ENCODE data around the gene RIPOR3. TPM values are rescaled to one million over a fixed set of nuclear protein-coding genes. Genes with fewer than 3 reads are reported as not detected.
"Not testable (repeated sequence)": the region's sequence is repeated elsewhere in the genome, so short reads cannot be mapped to it uniquely, and the experiment has no call there.

The RIPOR3 gene
- total and polyA plus RNA-seq, 2 experiments from 2014 or later = 3.0 to 4.8 TPM

DNA sequence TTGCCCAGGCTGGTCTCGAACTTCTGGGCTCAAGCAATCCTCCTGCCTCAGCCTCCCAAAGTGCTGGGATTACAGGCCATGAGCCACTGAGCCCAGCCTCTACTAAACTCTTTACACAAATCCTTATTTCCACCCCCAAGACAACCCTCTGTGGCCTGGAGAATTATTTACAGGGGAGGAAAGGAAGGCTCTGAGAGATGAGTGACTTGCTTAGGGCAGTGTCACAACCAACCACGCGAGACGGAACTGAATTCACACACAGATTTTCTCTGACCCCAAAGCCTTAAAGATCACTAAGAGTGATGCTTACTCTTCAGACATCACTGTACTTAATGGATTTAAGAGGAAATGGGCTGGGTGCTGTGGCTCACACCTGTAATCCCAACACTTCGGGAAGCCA, 86.2 kb downstream of the RIPOR3 start:
- Histone ChIP-seq H3K27me3 (no peaks in the 10 kb centered on the region), H3K4me3 (no peak overlapping the region), H3K36me3 (no peaks in the 10 kb centered on the region), H3K9me3 (ENCODE audit: low read depth) (no peaks in the 10 kb centered on the region), H3K4me1 (ENCODE audit: low read depth) (no peaks in the 10 kb centered on the region), H3K27ac (no peak overlapping the region)
- TF ChIP-seq, protein P1, sequence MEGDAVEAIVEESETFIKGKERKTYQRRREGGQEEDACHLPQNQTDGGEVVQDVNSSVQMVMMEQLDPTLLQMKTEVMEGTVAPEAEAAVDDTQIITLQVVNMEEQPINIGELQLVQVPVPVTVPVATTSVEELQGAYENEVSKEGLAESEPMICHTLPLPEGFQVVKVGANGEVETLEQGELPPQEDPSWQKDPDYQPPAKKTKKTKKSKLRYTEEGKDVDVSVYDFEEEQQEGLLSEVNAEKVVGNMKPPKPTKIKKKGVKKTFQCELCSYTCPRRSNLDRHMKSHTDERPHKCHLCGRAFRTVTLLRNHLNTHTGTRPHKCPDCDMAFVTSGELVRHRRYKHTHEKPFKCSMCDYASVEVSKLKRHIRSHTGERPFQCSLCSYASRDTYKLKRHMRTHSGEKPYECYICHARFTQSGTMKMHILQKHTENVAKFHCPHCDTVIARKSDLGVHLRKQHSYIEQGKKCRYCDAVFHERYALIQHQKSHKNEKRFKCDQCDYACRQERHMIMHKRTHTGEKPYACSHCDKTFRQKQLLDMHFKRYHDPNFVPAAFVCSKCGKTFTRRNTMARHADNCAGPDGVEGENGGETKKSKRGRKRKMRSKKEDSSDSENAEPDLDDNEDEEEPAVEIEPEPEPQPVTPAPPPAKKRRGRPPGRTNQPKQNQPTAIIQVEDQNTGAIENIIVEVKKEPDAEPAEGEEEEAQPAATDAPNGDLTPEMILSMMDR (IDR thresholded peaks at IDR 0.05; ENCODE audit: low read depth, low read length) = no peak
- DNase-seq (ENCODE audit: low read depth in 1 of 2, low spot score in 1 of 2) = no peak

DNA sequence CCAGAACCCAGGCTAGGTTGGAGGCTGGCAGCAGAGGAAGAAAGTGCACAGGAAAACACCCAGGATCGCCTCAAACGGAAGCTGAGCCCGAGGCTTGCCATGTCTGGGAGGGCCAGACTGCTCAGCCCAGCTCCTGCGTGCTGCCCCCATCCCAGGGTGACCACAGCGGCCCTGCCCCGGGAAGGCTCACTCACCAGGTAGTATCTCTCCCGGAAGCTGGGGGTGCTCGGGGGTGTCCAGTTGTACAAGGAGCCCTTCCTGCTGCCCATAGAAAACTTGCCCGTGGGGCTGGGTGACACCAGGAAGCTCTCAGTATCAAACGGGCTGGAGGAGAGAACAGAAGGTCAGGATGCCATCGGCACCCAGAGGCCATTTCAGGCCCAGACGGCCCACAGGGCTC, 86.9 kb downstream of the RIPOR3 start:
- TF ChIP-seq, protein P1 (IDR thresholded peaks at IDR 0.05; ENCODE audit: low read depth, low read length) = no peak
- DNase-seq (ENCODE audit: low read depth in 1 of 2, low spot score in 1 of 2) = no peak
- H3K36me3 ChIP-seq = no peaks in the 10 kb centered on the region
- no peak overlapping the region for H3K27ac ChIP-seq
- no peaks in the 10 kb centered on the region for H3K9me3 ChIP-seq (ENCODE audit: low read depth)
- H3K4me3 ChIP-seq = no peak overlapping the region
- H3K4me1 ChIP-seq (ENCODE audit: low read depth) = no peaks in the 10 kb centered on the region
- no peaks in the 10 kb centered on the region for H3K27me3 ChIP-seq

DNA sequence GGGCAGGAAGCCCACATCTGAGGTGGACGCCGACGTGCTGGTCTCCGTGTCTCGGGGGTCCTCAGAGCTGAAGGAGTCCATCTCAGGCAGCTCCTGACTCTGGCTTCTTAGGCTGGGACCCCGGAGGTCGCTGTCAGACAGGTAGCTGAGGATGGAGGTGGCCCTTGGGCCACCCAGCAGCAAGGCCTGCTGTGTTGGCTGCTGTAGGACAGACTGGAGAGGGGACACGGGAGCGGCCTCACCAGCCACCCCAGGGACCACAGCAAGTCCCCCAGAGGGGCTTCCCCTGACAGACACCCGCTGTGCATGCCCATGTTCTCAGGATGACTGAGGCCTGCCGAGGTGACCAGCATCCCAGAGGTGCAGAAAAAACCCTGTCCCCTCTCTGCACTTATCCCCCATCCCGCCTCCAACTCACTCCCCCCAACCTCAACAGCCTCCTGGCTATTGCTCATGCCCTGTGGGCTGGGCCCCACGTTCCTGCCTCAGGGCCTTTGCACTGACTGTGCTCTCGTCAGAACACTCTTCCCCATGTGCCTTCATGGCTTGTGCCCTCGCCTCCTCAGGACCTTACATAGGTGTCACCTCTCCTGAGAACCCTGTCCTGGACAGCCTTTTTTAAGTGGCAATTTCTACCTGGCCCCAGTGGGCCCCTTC, 88.8 kb downstream of the RIPOR3 start:
- no peak overlapping the region for H3K4me3 ChIP-seq
- TF ChIP-seq, protein P1 (IDR thresholded peaks at IDR 0.05; ENCODE audit: low read depth, low read length) = no peak
- H3K27me3 ChIP-seq = no peaks in the 10 kb centered on the region
- no peaks in the 10 kb centered on the region for H3K4me1 ChIP-seq (ENCODE audit: low read depth)
- no peak for DNase-seq (ENCODE audit: low read depth in 1 of 2, low spot score in 1 of 2)
- no peak overlapping the region for H3K27ac ChIP-seq
- H3K36me3 ChIP-seq = no peaks in the 10 kb centered on the region
- no peaks in the 10 kb centered on the region for H3K9me3 ChIP-seq (ENCODE audit: low read depth)

DNA sequence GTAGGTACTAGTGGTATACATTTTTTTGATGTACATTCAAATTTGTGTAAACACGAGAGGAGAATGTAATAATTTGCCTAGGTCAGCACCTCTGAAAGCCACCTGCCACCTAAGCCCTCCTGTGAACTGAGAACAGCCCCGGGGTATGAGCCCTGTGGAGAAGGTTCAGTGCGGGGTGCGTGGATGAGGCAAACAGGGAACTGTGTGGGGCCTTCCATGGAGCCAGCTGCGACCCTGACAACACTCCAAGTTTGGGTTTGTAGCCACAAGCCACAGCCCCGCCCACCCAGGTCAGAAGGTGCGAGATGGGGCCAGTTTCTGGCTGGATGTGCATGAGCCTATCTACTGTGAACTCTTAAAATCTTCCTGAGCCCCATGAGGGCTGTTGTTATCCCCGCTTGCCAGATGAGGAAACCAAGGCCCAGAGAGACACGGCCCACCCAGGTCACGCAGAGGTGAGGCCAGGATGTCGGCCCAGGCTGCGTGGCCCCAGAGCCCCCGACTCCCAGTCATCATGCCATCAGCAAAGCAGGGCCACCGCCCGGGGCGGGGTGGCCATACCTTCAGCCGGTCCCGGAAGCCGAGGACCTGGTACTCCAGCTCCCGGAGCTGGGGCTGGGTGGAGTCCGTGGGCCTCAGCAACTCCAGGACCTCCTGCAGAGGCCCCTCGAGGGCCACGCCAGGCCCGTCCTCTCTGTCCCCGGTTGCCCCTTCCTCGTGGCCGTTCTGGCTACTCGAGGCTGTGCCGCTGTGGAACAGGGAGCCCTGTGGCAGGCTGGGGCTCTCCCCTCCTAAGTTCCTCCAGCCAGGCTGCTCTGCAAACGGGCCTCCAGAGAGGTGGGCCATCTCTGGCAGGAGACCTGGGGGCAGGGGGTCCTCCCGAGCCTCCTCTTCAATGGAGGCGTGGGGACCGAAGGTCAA, 89.6 kb downstream of the RIPOR3 start:
- Histone ChIP-seq H3K9me3 (ENCODE audit: low read depth) (no peaks in the 10 kb centered on the region), H3K4me1 (ENCODE audit: low read depth) (no peaks in the 10 kb centered on the region), H3K27ac (no peak overlapping the region), H3K36me3 (no peaks in the 10 kb centered on the region), H3K4me3 (no peak overlapping the region), H3K27me3 (no peaks in the 10 kb centered on the region)
- TF ChIP-seq, protein P1 (IDR thresholded peaks at IDR 0.05; ENCODE audit: low read depth, low read length) = no peak
- no peak for DNase-seq (ENCODE audit: low read depth in 1 of 2, low spot score in 1 of 2)

DNA sequence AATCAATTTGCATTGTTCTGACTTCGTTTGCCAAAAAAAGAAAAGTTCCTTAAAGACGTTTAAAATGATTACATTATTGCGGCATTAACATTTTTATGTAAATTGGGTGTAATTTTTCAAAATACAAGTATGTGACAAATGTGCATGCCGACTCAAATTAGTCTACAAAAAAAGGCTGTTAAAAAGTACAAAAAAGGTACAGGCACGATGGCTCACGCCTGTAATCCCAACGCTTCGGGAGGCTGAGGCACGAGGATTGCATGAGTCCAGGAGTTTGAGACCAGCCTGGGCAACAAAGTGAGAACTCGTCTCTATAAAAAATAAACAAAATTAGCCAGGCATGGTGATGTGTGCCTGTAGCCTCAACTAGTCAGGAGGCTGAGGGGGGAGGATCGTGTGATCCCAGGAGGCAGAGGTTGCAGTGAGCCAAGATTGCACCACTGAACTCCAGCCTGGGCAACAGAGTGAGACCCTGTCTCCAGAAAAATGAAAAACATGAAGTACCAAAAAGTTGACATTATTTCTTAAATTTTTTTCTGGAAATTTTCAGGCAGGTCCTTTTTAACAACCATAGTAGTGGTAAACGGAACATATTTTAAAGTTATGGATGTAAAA, 91.0 kb downstream of the RIPOR3 start:
- Histone ChIP-seq H3K36me3 (no peaks in the 10 kb centered on the region), H3K4me3 (no peak overlapping the region), H3K9me3 (ENCODE audit: low read depth) (no peaks in the 10 kb centered on the region), H3K4me1 (ENCODE audit: low read depth) (peaks cover 6% of the 10 kb centered on the region), H3K27me3 (no peaks in the 10 kb centered on the region), H3K27ac (no peak overlapping the region)
- DNase-seq (ENCODE audit: low read depth in 1 of 2, low spot score in 1 of 2) = no peak
- TF ChIP-seq, protein P1 (IDR thresholded peaks at IDR 0.05; ENCODE audit: low read depth, low read length) = no peak

DNA sequence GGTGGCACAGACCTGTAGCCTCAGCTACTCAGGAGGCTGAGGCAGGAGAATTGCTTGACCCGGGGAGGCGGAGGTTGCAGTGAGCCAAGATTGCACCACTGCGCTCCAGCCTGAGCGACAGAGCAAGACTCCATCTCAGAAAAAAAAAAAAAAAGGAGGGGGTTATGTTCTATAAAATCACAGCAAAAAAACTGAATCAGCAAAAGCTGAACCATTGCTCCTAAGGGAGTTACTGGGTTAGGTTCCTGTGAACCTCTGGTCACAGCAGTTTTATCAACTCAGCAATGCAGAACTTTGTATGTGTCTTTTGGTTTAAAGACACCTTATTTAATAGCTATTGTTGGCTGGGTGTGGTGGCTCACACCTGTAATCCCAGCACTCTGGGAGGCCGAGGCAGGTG, 92.6 kb downstream of the RIPOR3 start:
- H3K27me3 ChIP-seq; H3K9me3 ChIP-seq (ENCODE audit: low read depth); H3K27ac ChIP-seq; H3K36me3 ChIP-seq; H3K4me3 ChIP-seq; H3K4me1 ChIP-seq (ENCODE audit: low read depth); DNase-seq (ENCODE audit: low read depth in 1 of 2, low spot score in 1 of 2): not testable (repeated sequence)

All from cardiac muscle cell (in vitro differentiated cells and primary cell).